GM18511 (cell line): ENCODE data around the gene ATAT1.
A peak's percentile ranks its signal among the peaks of the same experiment; 100 is the strongest.

ENCODE experiments used
- ATAC-seq: cut with Tn5 transposase; IDR thresholded peaks from one replicate; pipeline ENCODE4 v1.9.1; 2021; ENCODE audit warnings: mild to moderate bottlenecking, moderate library complexity; ENCODE audit not compliant: unreplicated experiment

Gene ATAT1

GRCh38 chr6:30626484-30627366, at the start of gene ATAT1:
Gene ATAT1, plus strand, starts transcription at chr6:30626874.
- ATAC-seq: peak; percentile 91

- no peak for ATAC-seq
Observed at GRCh38 chr6:30578051-30578450, 48.6 kb upstream of the ATAT1 start.

GRCh38 chr6:30583921-30584320, 42.8 kb upstream of the ATAT1 start:
- no peak for ATAC-seq

- ATAC-seq: no peak
Observed at GRCh38 chr6:30589754-30590358, 36.8 kb upstream of the ATAT1 start.

GRCh38 chr6:30590509-30590908, 36.2 kb upstream of the ATAT1 start:
- ATAC-seq: no peak

GRCh38 chr6:30591008-30591407, 35.7 kb upstream of the ATAT1 start:
- no peak for ATAC-seq

- ATAC-seq: no peak
Observed at GRCh38 chr6:30592287-30592686, 34.4 kb upstream of the ATAT1 start.

GRCh38 chr6:30597315-30598144, 29.1 kb upstream of the ATAT1 start:
- peak; percentile 58 for ATAC-seq

- ATAC-seq: no peak
Observed at GRCh38 chr6:30598912-30599624, 27.6 kb upstream of the ATAT1 start.

GRCh38 chr6:30599625-30600324, 26.9 kb upstream of the ATAT1 start:
- no peak for ATAC-seq

- no peak for ATAC-seq
Observed at GRCh38 chr6:30600451-30600961, 26.2 kb upstream of the ATAT1 start.

GRCh38 chr6:30601436-30601814, 25.2 kb upstream of the ATAT1 start:
- ATAC-seq: no peak

- no peak for ATAC-seq
Observed at GRCh38 chr6:30601815-30602641, 24.6 kb upstream of the ATAT1 start.

- no peak for ATAC-seq
Observed at GRCh38 chr6:30603961-30604360, 22.7 kb upstream of the ATAT1 start.

GRCh38 chr6:30610065-30610464, 16.6 kb upstream of the ATAT1 start:
- ATAC-seq: no peak

GRCh38 chr6:30611150-30611855, 15.4 kb upstream of the ATAT1 start:
- no peak for ATAC-seq

- ATAC-seq: no peak
Observed at GRCh38 chr6:30611856-30612194, 14.8 kb upstream of the ATAT1 start.

- no peak for ATAC-seq
Observed at GRCh38 chr6:30612213-30612612, 14.5 kb upstream of the ATAT1 start.
